ENCODE measurements around the gene GNPTG. TPM values are rescaled to one million over a fixed set of nuclear protein-coding genes. Genes with fewer than 3 reads are reported as not detected.
A peak's percentile ranks its signal among the peaks of the same experiment; 100 is the strongest.

Gene GNPTG
- total and polyA plus RNA-seq, 9 of the 15 experiments (the other 6 are each of a cell fraction or from before 2014, with no cell fraction given) = 0.69 to 33.3 (median 13.6) TPM

- peak in 1 of 4 experiments; percentile 25 for DNase-seq (ENCODE audit: extremely low read depth in 1 of 4, low spot score in 3 of 4)
- ChIA-PET POLR2A (interaction anchor here (0.8 to 1.7 kb wide), 4 partner anchors 10 to 17 kb away, joined by 3 to 5 read pairs (median 3); no protein-coding TSS in a partner anchor), CTCF (ENCODE audit: low intra/inter-chr PET ratio) (no interaction called here)
- peaks cover 0 to 36% of the 10 kb centered on the region in 2 experiments; a peak in 2 of 5 replicates for H3K4me1 ChIP-seq (replicated peaks in 1 of 2; ENCODE audit: control insufficient read depth in 2 of 2, insufficient read depth in 2 of 2, low read length in 2 of 2)
- H3K27ac ChIP-seq (ENCODE audit: extremely low read depth, low read depth, low read length) = no peak overlapping the region
- ATAC-seq = peak; percentile 23; the same call in 2 of the 3 replicates
- H3K9me3 ChIP-seq (replicated peaks; ENCODE audit: control insufficient read depth, insufficient read depth, low read depth, low read length) = no peaks in the 10 kb centered on the region
- no peak overlapping the region for H2AFZ ChIP-seq (ENCODE audit: low read depth, low read length)
- BruUV-seq (replicated peaks) = no TSS peak
- WGBS (ENCODE audit: insufficient coverage, low coverage, missing lambda C conversion rate) = 50% methylated on average over 20 of the region's 22 CpGs
- in situ Hi-C loops (cut with MboI) = no loop called here
- H3K4me3 ChIP-seq = no peak overlapping the region
- no peak for FAIRE-seq
- H3K9ac ChIP-seq (ENCODE audit: insufficient read depth in 1 of 2, low read depth in 2 of 2, low read length in 2 of 2) = no peak overlapping the region; a peak in 1 of 4 replicates
- H3K79me2 ChIP-seq (ENCODE audit: control insufficient read depth, insufficient read depth, low read length) = no peaks in the 10 kb centered on the region
- intact Hi-C loops (cut with micrococcal nuclease) = no loop called here
- no peak overlapping the region for H3K4me2 ChIP-seq (ENCODE audit: insufficient read depth, low read length)
- no peaks in the 10 kb centered on the region for H3K36me3 ChIP-seq (ENCODE audit: control insufficient read depth, insufficient read depth, low read length)
- H3K27me3 ChIP-seq (ENCODE audit: control insufficient read depth in 2 of 2, insufficient read depth in 2 of 2, low read length in 2 of 2) = no peaks in the 10 kb centered on the region
- H3K9me1 ChIP-seq (ENCODE audit: control insufficient read depth, insufficient read depth, low read length) = no peaks in the 10 kb centered on the region
- TF ChIP-seq PTRF (tag; IDR thresholded peaks at IDR 0.05) (no peak), ZBTB33 (CRISPR knock-in tag; IDR thresholded peaks at IDR 0.05) (peak; percentile 64; the same call in 1 of the 2 replicates), POLR2G (IDR thresholded peaks at IDR 0.05; ENCODE audit: low read depth, low read length) (peak; percentile 41; the same call in 1 of the 2 replicates)
- no peaks in the 10 kb centered on the region for H4K20me1 ChIP-seq (replicated peaks; ENCODE audit: control insufficient read depth, insufficient read depth, low read length)
These were observed 43.8 kb downstream of the GNPTG start for GRCh38 chr16:1395444-1396031.
